ENCODE results near the gene NAA80.
A peak's percentile ranks its signal among the peaks of the same experiment; 100 is the strongest.

The NAA80 gene

GRCh38 chr3:50327943-50328691 is 28.9 kb upstream of the NAA80 start, which contains the start of gene TUSC2:
TSS of gene TUSC2 (minus strand) at chr3:50328223. CDS start at chr3:50328099, 124 bp downstream.
- DNase-seq = peak; percentile 97 to 99 (median 98)

- DNase-seq = no peak
Measured at GRCh38 chr3:50327129-50327528, 27.9 kb upstream of the NAA80 start.

DNA sequence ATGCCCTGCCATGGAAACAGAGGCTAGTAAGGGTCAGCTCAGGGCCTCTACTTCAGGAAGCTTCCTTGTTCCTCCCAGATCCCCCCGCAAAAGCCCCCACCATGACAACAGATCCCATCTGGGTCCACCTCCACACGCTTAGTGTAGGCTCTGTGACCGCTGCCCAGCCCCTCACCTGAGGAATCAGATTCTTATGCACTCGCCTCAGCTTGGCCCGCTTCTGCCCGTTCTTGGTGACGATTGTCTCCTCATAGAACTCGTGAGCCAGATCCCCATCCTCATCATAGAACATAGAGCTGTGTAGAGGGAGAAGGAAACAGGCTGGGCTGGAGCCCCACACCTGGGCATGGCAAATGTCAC is 27.0 kb upstream of the NAA80 start:
- no peak for DNase-seq

- DNase-seq = no peak
Measured at GRCh38 chr3:50325497-50326181, 26.4 kb upstream of the NAA80 start.

- DNase-seq = no peak
Measured at GRCh38 chr3:50325113-50325480, 25.9 kb upstream of the NAA80 start.

- DNase-seq = peak; percentile 72 to 82 (median 73)
Measured at GRCh38 chr3:50324351-50325112, 25.3 kb upstream of the NAA80 start.

DNA sequence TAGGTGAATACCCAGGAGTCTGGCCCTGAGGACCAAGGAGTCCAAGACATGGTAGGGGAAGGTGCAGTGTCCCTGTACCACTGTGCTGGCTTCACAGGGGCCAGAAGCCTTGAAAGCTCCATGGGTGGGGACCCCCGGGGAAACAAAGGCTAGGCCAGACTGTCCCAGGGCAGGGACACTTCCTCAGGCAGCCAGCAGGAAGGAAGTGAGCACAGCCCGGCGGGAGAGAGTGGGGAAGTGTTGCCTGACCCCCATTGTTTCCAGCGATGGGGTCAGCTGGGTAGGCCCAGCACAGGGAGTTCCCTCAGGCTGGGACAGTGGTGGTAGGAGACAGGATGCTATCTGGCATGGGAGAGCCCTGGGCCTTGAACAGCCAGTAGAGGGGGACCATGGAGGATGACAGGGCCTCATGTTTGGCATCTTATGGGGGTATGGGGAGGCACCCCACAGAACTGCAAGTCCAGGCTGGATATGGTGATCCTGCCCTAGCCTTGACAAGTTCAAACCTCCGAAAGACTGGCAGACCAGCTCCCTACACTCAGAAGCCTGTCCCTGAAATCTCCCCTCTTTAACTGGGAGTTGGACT is 24.5 kb upstream of the NAA80 start:
- peak; percentile 24 to 58 (median 50) for DNase-seq

GRCh38 chr3:50323092-50323600 is 23.9 kb upstream of the NAA80 start:
- DNase-seq = peak; percentile 32 to 68 (median 66)

GRCh38 chr3:50322386-50323091 is 23.3 kb upstream of the NAA80 start, which contains the start of gene HYAL2:
TSS of gene HYAL2 (minus strand) at chr3:50322745. CDS start at chr3:50320489, 2,256 bp downstream.
- peak in 1 of 4 experiments; percentile 21 for DNase-seq

- no peak for DNase-seq
Measured at GRCh38 chr3:50322115-50322385, 22.8 kb upstream of the NAA80 start.

GRCh38 chr3:50321336-50322114 is 22.3 kb upstream of the NAA80 start:
- peak; percentile 86 to 96 (median 93) for DNase-seq

GRCh38 chr3:50320853-50321335 is 21.7 kb upstream of the NAA80 start:
- peak; percentile 71 to 91 (median 80) for DNase-seq

DNA sequence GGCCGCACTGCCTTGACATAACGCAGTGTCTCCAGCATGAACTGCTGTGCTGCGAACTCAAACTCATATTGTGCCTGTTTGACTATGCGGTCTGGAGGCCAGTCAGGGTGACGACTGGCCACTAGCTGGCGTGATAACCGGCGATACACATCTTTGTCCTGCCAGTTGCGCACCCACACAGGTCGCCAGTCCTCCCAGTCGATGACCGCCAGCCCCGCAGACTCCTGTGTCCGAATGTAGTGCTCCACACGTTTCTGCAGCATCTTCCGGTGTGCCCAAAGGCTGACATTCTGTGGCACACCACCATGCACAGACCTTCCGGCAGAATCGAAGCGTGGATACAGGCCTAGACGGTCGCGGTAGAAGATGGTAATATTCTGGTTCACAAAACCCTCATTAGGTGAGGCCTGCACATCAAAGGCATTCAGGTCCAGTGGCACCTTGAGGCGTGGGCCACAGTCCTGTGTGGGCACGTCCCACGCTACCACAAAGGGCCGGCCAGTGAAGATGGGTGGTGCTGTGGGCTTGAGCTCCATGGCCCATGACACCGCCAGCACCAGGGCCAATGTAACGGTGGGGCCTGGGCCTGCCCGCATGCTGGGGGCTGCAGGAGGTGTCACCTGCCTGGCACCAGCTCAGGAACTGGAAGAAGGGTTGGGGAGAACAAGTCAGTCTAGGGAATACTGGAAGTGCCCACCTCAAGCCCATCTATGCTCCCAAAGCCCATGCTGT is 20.9 kb upstream of the NAA80 start:
- no peak for DNase-seq

- DNase-seq = no peak
Measured at GRCh38 chr3:50319181-50319893, 20.1 kb upstream of the NAA80 start.

DNA sequence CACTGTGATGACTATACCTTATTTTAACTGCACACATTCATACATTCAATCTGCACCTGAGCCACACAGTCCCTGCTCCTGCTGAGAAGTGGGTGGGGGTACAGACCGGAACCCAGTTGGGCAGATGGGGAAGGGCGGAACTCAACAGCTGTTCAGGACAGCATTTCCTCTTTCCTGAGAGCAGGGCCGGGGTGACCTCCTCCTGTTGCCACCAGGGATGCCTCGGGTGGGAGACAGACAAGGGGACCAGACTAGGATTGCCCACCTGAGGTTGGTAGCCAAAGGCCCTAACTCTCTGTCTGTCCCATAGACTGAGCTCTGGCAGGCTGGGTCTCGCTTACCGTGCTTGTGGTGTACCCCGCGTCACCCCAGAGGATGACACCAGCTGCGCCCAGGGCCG is 19.4 kb upstream of the NAA80 start:
- DNase-seq = peak; percentile 24 to 69 (median 56)

DNA sequence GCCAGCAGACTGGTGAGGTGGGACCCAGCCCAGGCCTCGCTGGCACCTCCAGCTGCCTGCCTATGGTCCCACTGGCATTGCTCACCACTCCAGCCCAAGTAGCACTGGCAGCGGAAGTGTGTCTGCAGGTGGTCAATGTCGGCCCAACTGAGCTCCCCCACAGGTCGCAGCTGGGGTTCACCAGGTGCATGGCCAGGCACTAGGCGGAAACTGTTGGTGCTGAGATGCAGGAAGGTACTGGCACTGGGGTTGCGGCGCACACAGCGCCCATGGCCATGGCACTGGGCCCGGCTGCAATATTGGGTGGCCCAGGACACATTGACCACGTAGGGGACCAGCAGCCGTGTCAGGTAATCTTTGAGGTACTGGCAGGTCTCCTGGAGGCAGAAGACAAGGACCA is 19.0 kb upstream of the NAA80 start:
- no peak for DNase-seq

GRCh38 chr3:50317300-50317699 is 18.1 kb upstream of the NAA80 start:
- no peak for DNase-seq

- DNase-seq = no peak
Measured at GRCh38 chr3:50316657-50317242, 17.5 kb upstream of the NAA80 start.

DNA sequence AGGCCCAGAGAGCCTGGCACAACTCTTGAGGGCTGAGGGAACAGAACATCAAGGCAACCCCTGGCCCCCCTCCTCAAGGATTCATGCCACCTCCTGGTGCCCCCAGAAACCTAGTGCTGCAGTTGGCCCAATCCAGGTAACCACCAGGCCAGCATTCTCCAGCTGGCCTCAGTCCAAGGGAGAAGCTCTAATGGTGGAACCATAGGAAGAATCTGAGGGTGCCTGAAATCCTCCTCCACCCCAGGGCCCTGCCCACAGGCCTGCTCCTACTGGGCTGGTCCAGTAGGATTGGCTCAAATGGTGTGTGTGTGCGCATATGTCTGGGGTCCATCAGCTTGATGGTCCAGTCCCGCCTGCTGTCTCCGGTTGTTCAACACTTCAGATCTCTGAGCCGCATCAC is 15.6 kb upstream of the NAA80 start:
- DNase-seq = no peak
